GM19324 (cell line): ENCODE data around the gene CS.
"Not testable (repeated sequence)": the region's sequence is repeated elsewhere in the genome, so short reads cannot be mapped to it uniquely, and the experiment has no call there.

Experiments
- ATAC-seq: cut with Tn5 transposase; IDR thresholded peaks from one replicate; pipeline ENCODE4 v1.9.1; 2021; ENCODE audit warnings: mild to moderate bottlenecking, moderate library complexity; ENCODE audit not compliant: unreplicated experiment, low FRiP score

The CS gene

DNA sequence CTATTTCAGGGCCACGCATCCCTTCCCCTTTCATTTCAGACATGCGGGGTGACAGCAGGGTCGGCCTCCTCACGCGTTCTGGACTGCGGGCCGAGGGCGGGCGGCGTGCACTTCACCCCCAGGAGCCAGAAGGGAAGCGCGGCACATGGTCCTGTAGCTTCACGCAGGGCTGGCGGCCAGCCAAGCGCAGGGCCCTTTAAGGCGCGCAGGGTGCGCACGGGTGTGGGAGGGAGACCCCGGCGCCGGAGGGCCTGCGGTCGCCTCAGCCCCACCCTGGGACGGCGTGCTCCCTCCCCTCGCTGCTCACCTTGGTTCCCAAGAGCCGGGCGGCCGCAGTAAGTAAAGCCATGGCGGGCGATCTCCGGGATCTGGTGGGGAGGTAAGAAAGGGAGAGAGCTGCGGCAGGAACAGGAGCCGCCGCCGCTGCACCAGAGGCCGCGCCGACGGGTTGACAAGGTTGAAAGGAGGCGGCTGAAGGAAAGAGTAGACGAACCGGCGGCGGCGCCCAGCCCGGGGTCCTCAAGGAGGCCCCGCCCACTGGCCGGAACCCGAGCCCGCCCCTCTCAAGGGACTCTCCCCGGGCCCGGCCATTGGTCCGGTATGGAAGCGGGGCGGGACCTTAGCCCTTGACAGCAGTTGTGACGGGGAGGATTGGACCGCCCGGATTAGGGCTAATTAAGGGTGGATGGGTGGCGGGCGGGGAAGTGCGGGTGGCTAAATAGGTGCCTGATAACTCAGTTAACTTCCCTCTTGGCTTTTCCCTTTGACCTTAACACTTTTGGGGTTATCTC, at the start of gene CS:
Gene CS, minus strand, starts transcription at position 478 of the 791 bp plus-strand sequence. Its CDS starts 129 bp downstream, at position 349.
- peak; percentile 93 for ATAC-seq

DNA sequence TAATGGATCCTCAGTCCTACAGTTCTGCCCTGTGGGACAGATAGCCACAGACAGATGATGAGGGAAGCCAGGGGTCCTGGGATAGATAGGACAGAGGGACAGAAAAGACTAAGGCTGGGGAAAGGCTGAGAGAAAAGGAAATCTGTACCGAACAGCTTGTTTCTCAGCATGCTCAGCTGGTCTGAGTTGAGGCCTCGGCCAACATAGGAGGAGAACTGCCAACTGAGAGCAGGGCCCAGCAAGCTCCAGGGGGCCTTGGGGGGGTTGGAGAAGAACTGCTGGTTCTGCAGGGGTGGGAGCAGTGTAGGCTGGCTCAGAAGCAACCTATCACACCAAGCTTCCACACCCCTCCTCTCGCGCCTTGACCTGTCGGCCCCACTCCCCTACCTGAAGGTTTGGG, 48.6 kb upstream of the CS start:
- ATAC-seq = no peak

DNA sequence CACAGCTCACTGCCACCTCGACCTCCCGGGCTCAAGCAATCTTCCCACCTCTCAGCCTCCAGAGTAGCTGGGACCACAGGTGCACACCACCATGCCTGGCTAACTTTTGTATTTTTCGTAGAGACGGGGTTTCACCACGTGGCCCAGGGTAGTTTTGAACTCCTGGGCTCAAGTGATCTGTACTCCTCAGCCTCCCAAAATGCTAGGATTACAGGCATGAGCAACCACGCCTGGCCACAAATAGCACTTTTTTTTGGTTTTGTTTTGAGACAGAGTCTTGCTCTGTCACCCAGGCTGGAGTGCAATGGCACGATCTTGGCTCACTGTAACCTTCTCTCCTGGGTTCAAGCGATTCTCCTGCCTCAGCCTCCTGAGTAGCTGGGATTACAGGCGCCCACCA, 47.1 kb upstream of the CS start:
- not testable (repeated sequence) for ATAC-seq

DNA sequence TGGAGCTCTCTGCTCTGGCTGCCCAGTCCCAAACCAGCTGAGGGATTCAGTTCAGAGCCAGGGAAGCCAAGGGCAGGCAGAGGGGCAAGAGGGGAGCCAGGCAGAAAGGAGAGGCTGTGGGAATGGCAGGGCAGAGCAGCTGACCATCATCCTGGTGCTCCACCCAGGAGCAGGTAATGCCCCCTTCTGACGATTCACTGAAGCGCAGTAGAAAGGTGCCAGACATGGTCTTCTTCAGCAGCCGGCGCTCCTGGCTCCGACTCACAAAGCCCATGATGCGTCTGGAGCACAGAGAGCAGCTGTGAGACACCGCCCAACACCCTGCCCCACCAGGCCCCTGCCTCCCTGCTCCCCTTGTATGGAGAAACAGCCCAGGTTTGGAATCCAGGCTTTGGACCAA, 46.5 kb upstream of the CS start:
- no peak for ATAC-seq

DNA sequence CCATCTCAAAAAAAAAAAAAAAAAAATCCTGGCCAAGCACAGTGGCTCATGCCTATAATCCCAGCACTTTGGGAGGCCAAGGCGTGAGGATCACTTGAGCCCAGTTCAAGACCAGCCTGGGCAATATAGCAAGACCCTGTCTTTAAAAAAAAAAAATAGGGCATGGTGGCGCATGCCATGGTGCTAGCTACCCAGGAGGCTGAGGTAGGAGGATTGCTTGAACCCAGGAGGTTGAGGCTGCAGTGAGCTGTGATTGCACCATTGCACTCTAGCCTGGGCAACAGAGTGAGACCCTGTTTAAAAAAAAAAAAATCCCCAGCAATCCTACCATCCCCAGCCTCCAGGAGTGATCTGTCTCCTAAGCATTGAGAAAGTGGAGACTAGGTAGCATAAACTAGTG, 42.2 kb upstream of the CS start:
- ATAC-seq = not testable (repeated sequence)

DNA sequence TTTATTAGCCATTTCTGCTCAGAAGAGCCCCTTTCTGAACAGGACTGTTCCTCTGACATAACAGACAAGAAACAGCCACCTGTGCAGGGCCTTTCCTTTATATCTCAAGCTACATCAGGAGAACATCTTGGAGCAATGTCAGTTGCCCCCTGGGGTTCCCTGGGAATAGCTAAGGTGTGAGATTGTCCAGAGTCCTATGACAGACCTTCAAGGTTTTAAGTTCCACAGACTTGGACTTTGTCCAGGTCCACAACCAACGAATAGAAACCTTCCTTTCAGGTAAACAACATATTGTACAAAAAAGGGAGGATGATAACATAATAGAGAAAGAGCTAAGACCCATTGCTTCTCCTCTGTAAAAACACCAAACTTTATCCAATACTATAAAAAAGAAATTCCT, 41.5 kb upstream of the CS start:
- ATAC-seq = no peak

DNA sequence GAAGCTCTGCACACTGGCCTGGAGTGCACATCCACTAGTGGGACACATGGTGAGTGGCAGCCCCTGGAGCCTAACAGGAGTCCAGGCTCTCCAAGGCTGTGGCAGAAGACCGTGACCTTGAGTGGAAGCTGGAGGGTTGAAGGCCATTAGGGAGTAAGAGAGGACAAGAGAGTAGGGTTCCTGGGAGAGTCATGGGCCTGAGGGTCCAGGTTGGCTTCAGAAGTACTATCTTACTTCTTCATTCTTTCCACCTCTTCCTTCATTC, 39.0 kb upstream of the CS start:
- no peak for ATAC-seq

DNA sequence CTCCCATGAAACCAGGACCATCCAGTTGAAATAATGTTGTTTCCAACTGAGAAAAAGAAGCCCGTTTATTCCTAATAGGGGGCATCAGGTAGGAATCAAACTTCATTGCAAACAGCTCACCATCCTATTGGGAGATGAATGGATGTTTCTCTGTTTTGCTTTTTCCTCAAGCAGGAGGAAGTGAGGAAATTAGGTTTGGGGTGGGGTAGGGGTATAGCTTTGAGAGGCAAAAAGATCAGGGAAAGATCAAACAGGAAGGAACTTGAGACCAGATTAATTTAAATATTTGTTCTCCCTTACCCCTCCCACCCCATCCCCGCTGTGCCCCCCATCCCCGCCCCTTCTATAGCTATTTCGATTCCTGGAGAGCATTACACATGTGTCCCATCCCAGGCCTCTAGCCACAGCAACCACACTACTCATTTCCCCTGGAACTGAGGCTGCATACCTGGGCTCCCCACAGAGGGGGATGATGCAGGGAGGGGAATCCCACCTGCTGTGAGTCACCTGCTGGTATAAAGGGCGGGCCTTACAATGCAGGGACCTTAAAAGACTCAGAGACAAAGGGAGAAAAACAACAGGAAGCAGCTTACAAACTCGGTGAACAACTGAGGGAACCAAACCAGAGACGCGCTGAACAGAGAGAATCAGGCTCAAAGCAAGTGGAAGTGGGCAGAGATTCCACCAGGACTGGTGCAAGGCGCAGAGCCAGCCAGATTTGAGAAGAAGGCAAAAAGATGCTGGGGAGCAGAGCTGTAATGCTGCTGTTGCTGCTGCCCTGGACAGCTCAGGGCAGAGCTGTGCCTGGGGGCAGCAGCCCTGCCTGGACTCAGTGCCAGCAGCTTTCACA, 38.4 kb upstream of the CS start, which contains the start of gene IL23A:
Gene IL23A, plus strand, starts transcription at position 577 of the 850 bp plus-strand sequence. Its CDS starts 161 bp downstream, at position 738.
- ATAC-seq = no peak

DNA sequence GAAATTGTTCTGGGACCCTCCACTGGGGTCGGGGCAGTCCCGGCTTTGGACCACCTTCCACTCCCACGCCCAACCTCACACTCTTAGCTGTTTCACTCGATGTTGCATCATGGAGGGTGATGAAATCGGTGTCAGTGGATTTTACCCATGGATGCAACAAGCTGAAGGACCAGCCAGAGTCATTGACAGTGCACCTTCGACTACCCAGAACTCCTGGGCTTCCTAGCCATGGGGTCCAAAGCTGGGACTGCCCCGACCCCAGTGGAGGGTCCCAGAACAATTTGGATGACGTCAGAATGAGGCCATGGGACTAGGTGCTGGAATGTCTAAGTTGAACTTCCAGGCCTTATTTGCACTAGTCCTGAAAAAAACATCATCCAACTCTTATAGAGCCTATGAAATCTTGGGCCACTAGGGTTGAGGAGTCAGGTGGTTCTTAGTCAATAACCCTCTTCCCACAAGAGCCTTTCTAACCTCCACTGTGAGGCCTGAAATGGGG, 37.7 kb upstream of the CS start:
- no peak for ATAC-seq

DNA sequence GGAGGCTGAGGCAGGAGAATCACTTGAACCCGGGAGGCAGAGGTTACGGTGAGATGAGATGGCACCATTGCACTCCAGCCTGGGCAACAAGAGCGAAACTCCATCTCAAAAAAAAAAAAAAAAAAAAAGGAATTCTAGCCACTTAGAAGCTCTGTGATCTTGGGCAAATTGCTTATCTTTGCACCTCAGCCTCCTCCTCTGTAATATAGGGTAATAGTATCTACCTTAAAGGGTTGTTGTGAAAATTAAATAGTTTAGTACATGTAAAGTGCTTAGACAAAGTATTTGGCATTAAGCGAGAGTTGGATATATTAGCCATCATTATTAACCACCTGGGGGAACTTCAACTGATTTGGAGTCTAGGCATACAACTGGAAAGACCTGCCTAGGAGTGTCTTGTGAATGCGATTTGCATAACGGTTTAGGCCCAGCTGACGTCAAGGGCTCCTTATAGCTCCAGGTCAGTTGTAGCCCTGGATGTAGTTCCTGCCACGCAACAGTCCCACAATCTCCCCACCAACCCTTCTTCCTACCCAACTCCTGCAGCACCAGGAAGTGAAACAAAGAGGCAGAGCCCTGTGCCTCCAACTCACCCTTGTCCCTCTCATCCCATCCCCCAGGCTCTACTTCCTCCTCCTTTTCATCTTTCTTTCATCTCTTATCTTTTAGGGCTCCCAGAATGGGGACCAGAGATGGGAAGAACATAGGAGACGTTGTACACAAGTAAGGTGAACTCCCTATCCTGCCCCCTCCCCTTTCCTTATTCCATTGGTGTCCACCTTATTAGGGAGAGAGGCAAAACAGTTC, 36.4 kb upstream of the CS start:
- no peak for ATAC-seq

DNA sequence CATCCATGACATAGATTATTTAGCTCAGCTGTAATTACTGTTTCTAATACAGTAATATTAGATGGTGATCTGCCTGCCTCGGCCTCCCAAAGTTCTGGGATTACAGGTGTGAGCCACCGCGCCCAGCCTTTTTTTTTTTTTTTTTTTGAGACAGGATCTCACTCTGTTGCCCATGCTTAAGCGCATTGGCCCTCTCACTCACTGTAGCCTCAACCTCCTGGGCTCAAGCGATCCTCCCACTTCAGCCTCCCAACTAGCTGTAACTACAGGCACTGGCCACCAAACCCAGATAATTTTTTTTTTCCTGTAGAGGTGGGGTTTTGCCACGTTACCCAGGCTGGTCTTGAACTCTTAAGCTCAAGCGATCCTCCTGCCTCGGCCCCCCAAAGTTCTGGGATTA, 35.4 kb upstream of the CS start:
- not testable (repeated sequence) for ATAC-seq

DNA sequence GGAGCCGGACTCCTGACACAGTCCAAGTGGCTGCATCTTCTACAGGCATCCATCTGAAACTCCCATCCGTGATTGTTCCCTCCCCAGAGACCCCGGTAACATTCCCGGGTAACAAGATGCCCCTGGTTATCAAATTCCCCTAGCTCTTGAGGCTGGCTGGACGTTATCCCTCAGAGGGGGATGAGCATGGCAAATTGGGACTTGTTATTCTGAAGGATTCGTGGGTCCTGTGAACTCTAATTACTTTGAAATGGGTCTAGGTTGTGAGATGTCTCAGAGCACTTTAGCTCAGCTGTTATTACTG, 34.3 kb upstream of the CS start:
- ATAC-seq = no peak

DNA sequence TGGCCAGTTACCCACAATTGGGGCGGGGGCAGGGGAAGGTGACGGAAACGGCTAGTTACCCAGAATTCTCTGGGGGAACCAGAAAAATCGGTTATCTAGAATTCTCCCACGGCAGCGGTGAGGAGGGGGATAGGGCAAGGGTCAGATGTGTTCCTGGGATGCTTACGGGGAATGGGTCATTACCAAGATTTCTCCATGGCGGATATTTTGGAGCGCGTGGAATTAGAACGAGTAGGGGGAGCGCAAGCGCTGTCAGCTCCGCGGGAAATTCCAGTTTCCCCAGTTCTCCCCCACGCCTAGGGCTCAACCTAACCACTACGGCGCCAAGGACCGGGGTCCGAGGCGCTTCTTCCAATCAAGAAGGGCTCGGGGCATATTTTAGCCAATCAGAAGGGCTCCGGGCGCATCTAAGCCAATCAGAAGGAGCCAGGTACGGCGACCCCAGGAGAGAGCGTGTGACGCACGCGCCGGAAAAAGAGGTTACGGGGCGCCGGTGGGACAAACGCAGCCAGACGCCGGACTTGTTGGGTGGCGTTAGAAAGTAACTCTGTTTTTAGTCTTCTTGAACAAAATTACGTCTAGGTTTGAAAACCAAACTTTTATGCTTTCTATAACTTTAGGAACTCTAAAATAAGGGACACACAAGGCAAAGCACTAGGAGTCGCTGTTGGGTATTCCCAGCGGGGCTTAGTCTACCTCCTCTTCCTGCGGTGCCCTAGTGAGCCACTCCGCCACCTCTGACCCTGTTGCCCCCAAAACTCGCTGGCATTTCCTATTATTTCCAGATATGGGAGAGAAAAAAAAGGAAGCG, 33.8 kb upstream of the CS start, which contains the start of gene PAN2:
Gene PAN2, minus strand, starts transcription at position 322 of the 811 bp plus-strand sequence. CDS start 906 bp downstream, outside the sequence.
- ATAC-seq = peak; percentile 97

DNA sequence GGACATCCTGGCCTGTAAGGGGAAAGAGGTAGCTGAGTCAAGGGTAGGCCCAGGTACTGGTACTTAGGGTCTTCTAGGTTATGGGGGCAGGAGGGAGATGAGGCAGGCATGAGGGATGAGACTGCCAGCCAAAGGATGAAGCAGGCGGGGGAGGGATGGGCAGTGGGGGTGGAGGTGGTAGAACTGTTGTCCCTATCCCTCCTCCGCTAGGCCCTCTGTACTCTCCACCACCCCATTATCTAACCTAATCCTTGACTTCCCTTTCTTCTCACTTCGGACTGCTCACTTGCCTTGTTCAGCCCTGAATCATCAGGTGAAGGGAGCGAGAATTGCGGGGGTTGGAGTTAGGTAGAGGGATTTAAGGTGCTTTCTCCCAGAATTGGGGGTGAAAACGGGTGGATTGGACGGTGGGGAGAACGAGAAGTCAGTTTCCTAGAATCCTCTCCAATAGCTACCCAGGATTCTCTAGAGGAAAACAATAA, 33.1 kb upstream of the CS start:
- ATAC-seq = no peak

DNA sequence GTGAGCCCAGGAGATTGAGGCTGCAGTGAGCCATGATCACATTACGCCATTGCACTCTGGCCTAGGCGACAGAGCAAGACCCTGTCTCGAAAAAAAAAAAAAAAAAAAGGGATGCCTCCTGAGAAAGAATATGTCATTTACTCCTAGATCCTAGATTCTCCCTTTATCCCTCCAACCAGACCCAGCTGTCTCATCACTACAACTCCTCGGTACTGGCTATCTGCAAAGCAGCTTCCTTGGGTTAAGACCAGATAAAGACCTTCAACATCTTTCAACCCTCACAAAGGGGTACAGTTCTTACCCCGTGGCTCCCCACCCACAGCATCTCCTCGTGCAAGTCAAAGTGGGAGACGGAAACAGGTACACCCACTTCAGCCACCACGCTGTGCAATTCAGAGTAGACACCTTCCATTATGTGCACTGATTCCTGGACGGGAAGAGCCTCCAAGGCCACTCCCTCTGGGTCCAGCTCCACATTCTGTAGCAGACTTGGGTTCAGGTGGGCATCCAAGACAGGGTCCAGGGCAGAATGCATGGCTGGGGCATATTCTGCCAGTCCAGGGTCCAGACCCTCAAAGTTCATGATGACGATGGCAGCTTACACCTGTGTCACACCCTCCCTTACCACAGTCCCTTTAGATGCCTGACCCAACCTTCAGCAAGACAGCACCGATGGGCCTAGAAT, 32.5 kb upstream of the CS start:
- no peak for ATAC-seq

DNA sequence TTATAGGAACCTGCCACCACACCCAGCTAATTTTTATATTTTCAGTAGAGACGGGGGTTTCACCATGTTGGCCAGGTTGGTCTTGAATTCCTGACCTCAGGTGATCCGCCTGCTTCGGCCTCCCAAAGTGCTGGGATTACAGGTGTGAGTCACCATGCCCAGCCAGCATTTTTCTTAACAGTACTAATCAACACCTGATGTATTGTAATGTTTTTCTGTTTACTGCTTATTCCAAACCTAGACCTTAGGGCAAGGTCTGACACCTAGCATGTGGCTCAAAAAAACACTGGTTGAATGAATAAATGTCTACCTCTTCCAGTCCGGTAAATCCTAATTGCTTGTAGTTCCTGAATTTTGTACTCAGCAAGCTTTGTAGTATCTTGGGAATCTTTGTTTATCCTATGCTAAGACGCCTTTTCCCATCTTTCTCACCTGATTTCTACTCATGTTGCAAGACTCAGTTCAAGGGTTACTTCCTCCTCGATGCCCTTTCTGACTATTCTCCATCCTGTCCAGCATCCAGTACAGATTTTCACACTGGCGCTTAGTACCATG, 30.9 kb upstream of the CS start:
- no peak for ATAC-seq

DNA sequence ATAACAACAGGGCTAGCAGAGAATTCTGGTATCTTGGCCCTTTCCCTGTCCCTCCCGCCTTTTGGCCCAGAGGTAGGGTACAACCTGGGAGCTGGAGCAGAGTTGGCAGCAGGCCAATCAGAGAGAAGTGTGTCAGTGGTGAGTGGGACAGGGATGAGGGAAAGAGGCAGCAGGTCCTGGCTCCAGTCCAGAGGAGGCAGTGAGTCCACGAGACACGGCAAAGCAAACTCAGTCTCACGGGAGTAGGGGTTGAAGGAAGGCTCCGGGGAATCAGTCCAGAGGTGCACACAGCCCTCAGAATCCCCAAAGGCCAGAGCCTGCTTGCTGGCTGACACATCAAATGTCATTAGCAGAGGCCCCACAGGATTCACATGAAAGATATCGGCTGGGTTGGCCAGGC, 26.4 kb upstream of the CS start:
- ATAC-seq = no peak

DNA sequence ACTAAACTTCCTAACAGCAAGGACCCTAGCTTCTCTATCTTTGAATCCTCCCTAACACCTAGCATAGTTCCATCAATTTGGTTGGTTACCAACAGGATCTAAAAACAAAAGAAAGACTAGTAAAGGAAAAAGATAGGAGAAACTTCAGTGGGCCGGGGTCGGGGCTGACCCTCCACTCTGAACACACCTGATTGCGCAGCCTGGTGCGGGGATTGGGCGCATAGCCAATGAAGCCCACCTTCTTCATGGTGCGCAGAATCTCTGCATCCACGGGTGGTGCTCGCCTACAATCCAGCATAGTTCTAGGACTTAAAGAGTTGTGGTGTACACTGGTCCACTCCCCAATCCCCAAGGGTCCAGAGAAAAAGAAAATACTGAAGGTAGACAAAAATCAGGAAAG, 26.0 kb upstream of the CS start:
- ATAC-seq = no peak

DNA sequence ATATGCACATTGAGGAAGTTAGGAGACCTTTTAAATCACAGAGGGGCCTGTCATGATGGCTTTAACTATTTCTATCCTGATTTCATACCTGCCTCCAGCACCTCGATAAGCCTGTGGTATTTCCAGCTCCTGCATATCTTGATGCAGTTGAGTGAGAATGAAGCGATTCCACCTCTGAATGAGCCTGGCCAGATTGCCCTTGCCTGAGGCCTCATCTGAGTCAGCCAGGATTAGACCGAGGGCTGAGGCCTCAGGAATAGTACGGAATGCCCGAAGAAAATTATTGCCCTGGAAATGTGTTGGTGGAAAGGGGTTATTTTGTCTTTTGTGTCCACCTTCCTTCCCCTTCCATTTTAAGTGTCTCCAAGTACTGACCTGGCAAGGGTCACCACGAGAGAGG, 24.1 kb upstream of the CS start:
- ATAC-seq = no peak
